RWPE2 (cell line): Measurements from ENCODE around the gene LMBR1.
A peak's percentile ranks its signal among the peaks of the same experiment; 100 is the strongest.

Experiments used
- ATAC-seq: fragments of 200-7000 bp; cut with Tn5 transposase; 3 replicates; pipeline ENCODE4 v1.9.1; 2021; ENCODE audit warnings: low read depth
- DNase-seq: peaks from one replicate; pipeline ENCODE4 v3.0.0-alpha.2; 2020; ENCODE audit warnings: low spot score
- H3K27ac ChIP-seq: fragments of 450-650 bp; 2 replicates; pipeline ENCODE4 v1.5.1; 2017; ENCODE audit warnings: mild to moderate bottlenecking; ENCODE audit not compliant: poor library complexity, severe bottlenecking
- H3K27me3 ChIP-seq: fragments of 250-450 bp; sonication (Bioruptor Pico); 2 replicates; pipeline ENCODE4 v1.5.1; 2021; ENCODE audit warnings: mild to moderate bottlenecking, moderate library complexity; ENCODE audit not compliant: insufficient read depth, poor library complexity, severe bottlenecking
- H3K36me3 ChIP-seq: fragments of 250-450 bp; sonication (Bioruptor Pico); 2 replicates; pipeline ENCODE4 v1.5.1; 2020; ENCODE audit warnings: low read depth, mild to moderate bottlenecking, moderate library complexity
- H3K4me1 ChIP-seq: fragments of 250-450 bp; sonication (Bioruptor Pico); 2 replicates; pipeline ENCODE4 v1.5.1; 2021; ENCODE audit warnings: mild to moderate bottlenecking, moderate library complexity; ENCODE audit not compliant: insufficient read depth, poor library complexity, severe bottlenecking
- H3K4me3 ChIP-seq: fragments of 250-450 bp; sonication (Bioruptor Pico); 2 replicates; pipeline ENCODE4 v1.5.1; 2021; ENCODE audit warnings: mild to moderate bottlenecking, moderate library complexity; ENCODE audit not compliant: severe bottlenecking
- H3K9me3 ChIP-seq: fragments of 250-450 bp; sonication (Bioruptor Pico); 2 replicates; pipeline ENCODE4 v1.5.1; 2021; ENCODE audit warnings: mild to moderate bottlenecking, moderate library complexity; ENCODE audit not compliant: severe bottlenecking
- CTCF ChIP-seq: fragments of 450-650 bp; IDR thresholded peaks from one replicate; pipeline ENCODE4 v1.5.1; 2017; ENCODE audit warnings: mild to moderate bottlenecking, moderate library complexity; ENCODE audit not compliant: poor library complexity, severe bottlenecking

LMBR1 gene

GRCh38 chr7:156898938-156899337, 6.0 kb upstream of the LMBR1 start:
- DNase-seq (no peak), ATAC-seq (no peak)
- Histone ChIP-seq H3K27me3 (no peaks in the 10 kb centered on the region), H3K4me3 (no peak overlapping the region), H3K27ac (no peak overlapping the region), H3K4me1 (peaks cover 7% of the 10 kb centered on the region), H3K36me3 (no peaks in the 10 kb centered on the region), H3K9me3 (no peaks in the 10 kb centered on the region)
- no peak for TF ChIP-seq CTCF

DNA sequence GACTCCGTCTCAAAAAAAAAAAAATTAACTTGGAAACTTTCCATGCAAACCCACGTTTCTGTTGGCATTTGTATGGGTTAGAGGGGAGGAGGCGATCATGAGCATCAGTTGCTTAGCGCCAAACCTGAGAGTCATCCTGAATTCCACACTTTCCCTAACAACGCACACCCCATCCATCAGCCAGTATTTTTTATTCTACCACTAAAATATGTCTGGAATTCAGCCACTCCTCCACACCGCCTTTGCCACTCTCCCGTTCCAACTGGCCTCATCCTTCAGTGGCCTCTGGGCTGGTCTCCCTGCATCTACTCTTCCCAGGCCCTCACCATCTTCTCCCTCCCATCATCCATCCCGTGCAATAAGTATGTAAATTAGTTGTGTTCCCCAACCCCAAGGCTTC, 4.7 kb upstream of the LMBR1 start:
- no peak for TF ChIP-seq CTCF
- DNase-seq (no peak), ATAC-seq (peak; percentile 34; the same call in 1 of the 3 replicates)
- Histone ChIP-seq H3K27ac (peak overlapping the region; percentile 5), H3K4me3 (no peak overlapping the region), H3K9me3 (no peaks in the 10 kb centered on the region), H3K4me1 (no peaks in the 10 kb centered on the region), H3K27me3 (no peaks in the 10 kb centered on the region), H3K36me3 (no peaks in the 10 kb centered on the region)

GRCh38 chr7:156896388-156897022, 3.5 kb upstream of the LMBR1 start:
- ATAC-seq (no peak), DNase-seq (no peak)
- Histone ChIP-seq H3K27me3 (no peaks in the 10 kb centered on the region), H3K36me3 (no peaks in the 10 kb centered on the region), H3K4me1 (peaks cover 4% of the 10 kb centered on the region), H3K9me3 (no peaks in the 10 kb centered on the region), H3K27ac (no peak overlapping the region), H3K4me3 (no peak overlapping the region)
- TF ChIP-seq CTCF: no peak

DNA sequence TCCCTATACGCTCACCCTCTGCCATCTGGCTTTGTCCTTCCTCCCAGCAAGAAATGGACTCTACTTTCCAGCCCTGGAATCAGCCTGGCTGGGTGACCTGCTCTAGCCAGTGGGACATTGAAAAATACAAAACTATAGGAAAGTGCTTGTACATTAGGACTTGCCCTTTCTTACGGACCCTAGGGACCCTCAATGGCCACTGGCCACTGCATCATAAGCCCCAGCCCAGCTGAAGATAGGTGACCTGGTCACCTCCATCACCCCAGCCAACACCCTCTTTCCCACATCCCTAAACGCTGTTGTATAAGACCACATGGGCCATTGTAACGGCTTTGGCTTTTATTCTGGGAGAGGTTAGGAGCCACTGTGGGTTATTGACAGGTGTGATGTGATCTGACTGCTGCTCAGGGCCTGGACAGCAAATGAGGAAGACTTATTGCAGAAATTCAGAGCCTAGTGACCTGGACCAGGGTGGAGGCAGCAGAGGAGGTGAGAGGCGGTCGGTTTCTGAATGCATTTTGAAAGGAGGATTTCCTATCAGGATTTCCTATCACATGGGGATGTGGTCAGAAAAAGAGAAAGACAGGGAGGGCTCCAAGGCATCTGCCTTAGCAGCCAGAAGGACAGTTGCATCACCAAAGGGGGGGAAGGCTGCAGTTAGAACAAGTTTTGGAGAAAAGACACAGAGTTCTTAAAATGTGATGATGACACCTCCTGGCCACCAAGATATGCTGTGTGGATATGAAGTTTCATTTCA, 2.2 kb upstream of the LMBR1 start:
- TF ChIP-seq CTCF: no peak
- no peak for ATAC-seq
- H3K36me3 ChIP-seq: no peaks in the 10 kb centered on the region
- no peak overlapping the region for H3K4me3 ChIP-seq
- DNase-seq: no peak
- H3K27me3 ChIP-seq: no peaks in the 10 kb centered on the region
- H3K27ac ChIP-seq: no peak overlapping the region
- H3K9me3 ChIP-seq: peaks cover 2% of the 10 kb centered on the region
- H3K4me1 ChIP-seq: peaks cover 8% of the 10 kb centered on the region
